Hematopoietic multipotent progenitor cell treated with erythropoietin and hydrocortisone succinate and interleukin-3 and kit ligand, for 8 days (in vitro differentiated cells): Measurements from ENCODE around the gene TRIM45.
"Not testable (repeated sequence)": the region's sequence is repeated elsewhere in the genome, so short reads cannot be mapped to it uniquely, and the experiment has no call there.

Experiments used
- DNase-seq: peaks from one replicate; pipeline ENCODE4 v3.0.0-alpha.2; 2015

TRIM45 gene

GRCh38 chr1:117130526-117130925, 9.0 kb upstream of the TRIM45 start:
- DNase-seq = no peak

- peak; percentile 67 for DNase-seq
These were observed 7.0 kb upstream of the TRIM45 start for GRCh38 chr1:117128323-117129079.

GRCh38 chr1:117127795-117128194, 6.2 kb upstream of the TRIM45 start:
- peak; percentile 22 for DNase-seq

GRCh38 chr1:117124661-117125060, 3.1 kb upstream of the TRIM45 start:
- DNase-seq = no peak

- no peak for DNase-seq
These were observed 1.7 kb upstream of the TRIM45 start for GRCh38 chr1:117123274-117123673.

- DNase-seq = no peak
These were observed 929 bp upstream of the TRIM45 start for GRCh38 chr1:117122330-117123025.

- DNase-seq = no peak
These were observed 568 bp downstream of the TRIM45 start for GRCh38 chr1:117120774-117121588.

GRCh38 chr1:117119144-117119543, 2.4 kb downstream of the TRIM45 start:
- DNase-seq = not testable (repeated sequence)

GRCh38 chr1:117118137-117118536, 3.4 kb downstream of the TRIM45 start:
- DNase-seq = no peak

GRCh38 chr1:117117697-117118096, 3.9 kb downstream of the TRIM45 start:
- no peak for DNase-seq

- DNase-seq = no peak
These were observed 4.8 kb downstream of the TRIM45 start for GRCh38 chr1:117116784-117117130.

- DNase-seq = no peak
These were observed 5.3 kb downstream of the TRIM45 start for GRCh38 chr1:117116090-117116783.

GRCh38 chr1:117114877-117115276, 6.7 kb downstream of the TRIM45 start:
- no peak for DNase-seq

GRCh38 chr1:117113199-117113598, 8.3 kb downstream of the TRIM45 start:
- no peak for DNase-seq

- DNase-seq = no peak
These were observed 9.4 kb downstream of the TRIM45 start for GRCh38 chr1:117112047-117112717.

GRCh38 chr1:117110774-117111173, 10.8 kb downstream of the TRIM45 start:
- DNase-seq = no peak

GRCh38 chr1:117107364-117107763, 14.2 kb downstream of the TRIM45 start:
- DNase-seq = no peak

- DNase-seq = no peak
These were observed 15.1 kb downstream of the TRIM45 start for GRCh38 chr1:117106478-117106877.

GRCh38 chr1:117105722-117106121, 15.8 kb downstream of the TRIM45 start:
- no peak for DNase-seq

- no peak for DNase-seq
These were observed 16.6 kb downstream of the TRIM45 start for GRCh38 chr1:117104986-117105385.

- DNase-seq = not testable (repeated sequence)
These were observed 19.7 kb downstream of the TRIM45 start for GRCh38 chr1:117101858-117102257.

GRCh38 chr1:117101334-117101733, 20.2 kb downstream of the TRIM45 start:
- DNase-seq = no peak
